T-helper 1 cell treated with Interleukin-12 subunit alpha and Interleukin-12 subunit beta and Interleukin-4 antibody, amounts not matched to agents 30 μg/mL and 1 μg/mL, for 36 hours (primary cell): ENCODE data around the gene HELQ.
"Not testable (repeated sequence)": the region's sequence is repeated elsewhere in the genome, so short reads cannot be mapped to it uniquely, and the experiment has no call there.

Experiments used
- H3K27ac Mint-ChIP-seq: one replicate; pipeline ENCODE4 v1.8.0; 2021; ENCODE audit warnings: mild to moderate bottlenecking, mixed read lengths
- H3K27me3 Mint-ChIP-seq: one replicate; pipeline ENCODE4 v1.8.0; 2021; ENCODE audit warnings: low read depth, mixed read lengths
- H3K36me3 Mint-ChIP-seq: one replicate; pipeline ENCODE4 v1.8.0; 2021; ENCODE audit warnings: low read depth, mixed read lengths
- H3K4me1 Mint-ChIP-seq: one replicate; pipeline ENCODE4 v1.8.0; 2021; ENCODE audit warnings: low read depth, mixed read lengths
- H3K4me3 Mint-ChIP-seq: one replicate; pipeline ENCODE4 v1.8.0; 2021; ENCODE audit warnings: mild to moderate bottlenecking, moderate library complexity, mixed read lengths
- H3K9me3 Mint-ChIP-seq: one replicate; pipeline ENCODE4 v1.8.0; 2021; ENCODE audit warnings: mixed read lengths

The HELQ gene

GRCh38 chr4:83455281-83456183 lies at the start of gene HELQ, which contains the start of gene MRPS18C:
HELQ (minus strand) TSS chr4:83455823; CDS start chr4:83455693, 130 bp downstream.
MRPS18C (plus strand) TSS chr4:83456058; CDS start chr4:83456078, 20 bp downstream.
- Mint-ChIP-seq H3K27me3 (no peaks in the 10 kb centered on the region), H3K9me3 (no peaks in the 10 kb centered on the region), H3K4me3 (peak within 1 kb of the TSS; percentile 98), H3K27ac (peak within 1 kb of the TSS; percentile 99), H3K36me3 (peaks cover 35% of the 10 kb centered on the region), H3K4me1 (peaks cover 30% of the 10 kb centered on the region)

GRCh38 chr4:83504996-83505395 lies 49.4 kb upstream of the HELQ start:
- Mint-ChIP-seq H3K27me3 (no peaks in the 10 kb centered on the region), H3K9me3 (no peaks in the 10 kb centered on the region), H3K4me3 (no peak overlapping the region), H3K4me1 (peaks cover 9% of the 10 kb centered on the region), H3K36me3 (peaks cover 2% of the 10 kb centered on the region), H3K27ac (no peak overlapping the region)

- Mint-ChIP-seq H3K4me1 (peaks cover 9% of the 10 kb centered on the region), H3K27me3 (no peaks in the 10 kb centered on the region), H3K4me3 (no peak overlapping the region), H3K27ac (peak overlapping the region; percentile 26), H3K36me3 (peaks cover 2% of the 10 kb centered on the region), H3K9me3 (no peaks in the 10 kb centered on the region)
Observed at GRCh38 chr4:83504503-83504902, 48.9 kb upstream of the HELQ start.

GRCh38 chr4:83503974-83504373 lies 48.4 kb upstream of the HELQ start:
- H3K9me3 Mint-ChIP-seq, result no peaks in the 10 kb centered on the region
- H3K4me3 Mint-ChIP-seq, result no peak overlapping the region
- H3K27me3 Mint-ChIP-seq, result no peaks in the 10 kb centered on the region
- H3K36me3 Mint-ChIP-seq, result peaks cover 2% of the 10 kb centered on the region
- H3K4me1 Mint-ChIP-seq, result peaks cover 9% of the 10 kb centered on the region
- H3K27ac Mint-ChIP-seq, result peak overlapping the region; percentile 12

- H3K27ac Mint-ChIP-seq, H3K4me3 Mint-ChIP-seq, H3K4me1 Mint-ChIP-seq, H3K27me3 Mint-ChIP-seq, H3K36me3 Mint-ChIP-seq, H3K9me3 Mint-ChIP-seq: not testable (repeated sequence)
Observed at GRCh38 chr4:83501671-83502070, 46.0 kb upstream of the HELQ start.

GRCh38 chr4:83498187-83498586 lies 42.6 kb upstream of the HELQ start:
- Mint-ChIP-seq H3K4me1 (no peaks in the 10 kb centered on the region), H3K27me3 (peaks cover 8% of the 10 kb centered on the region), H3K36me3 (no peaks in the 10 kb centered on the region), H3K4me3 (no peak overlapping the region), H3K27ac (no peak overlapping the region), H3K9me3 (no peaks in the 10 kb centered on the region)

- H3K4me3 Mint-ChIP-seq, H3K27me3 Mint-ChIP-seq, H3K4me1 Mint-ChIP-seq, H3K9me3 Mint-ChIP-seq, H3K27ac Mint-ChIP-seq, H3K36me3 Mint-ChIP-seq: not testable (repeated sequence)
Observed at GRCh38 chr4:83496085-83496917, 40.7 kb upstream of the HELQ start.

GRCh38 chr4:83490876-83491450 lies 35.3 kb upstream of the HELQ start:
- Mint-ChIP-seq H3K27ac (no peak overlapping the region), H3K4me3 (no peak overlapping the region), H3K4me1 (peaks cover 6% of the 10 kb centered on the region), H3K36me3 (no peaks in the 10 kb centered on the region), H3K9me3 (no peaks in the 10 kb centered on the region), H3K27me3 (no peaks in the 10 kb centered on the region)

- no peak overlapping the region for H3K27ac Mint-ChIP-seq
Observed at GRCh38 chr4:83489711-83490326, 34.2 kb upstream of the HELQ start.

GRCh38 chr4:83486457-83487129 lies 31.0 kb upstream of the HELQ start:
- Mint-ChIP-seq H3K27me3 (no peaks in the 10 kb centered on the region), H3K4me1 (peaks cover 16% of the 10 kb centered on the region), H3K27ac (peak overlapping the region; percentile 29), H3K4me3 (no peak overlapping the region), H3K36me3 (no peaks in the 10 kb centered on the region), H3K9me3 (no peaks in the 10 kb centered on the region)

More at GRCh38 chr4:83489711-83490326, 34.2 kb upstream of the HELQ start:
- Mint-ChIP-seq H3K27me3 (no peaks in the 10 kb centered on the region), H3K4me3 (no peak overlapping the region), H3K4me1 (peaks cover 8% of the 10 kb centered on the region), H3K9me3 (no peaks in the 10 kb centered on the region), H3K36me3 (no peaks in the 10 kb centered on the region)

GRCh38 chr4:83484500-83485461 lies 29.2 kb upstream of the HELQ start, which contains the start of gene ABRAXAS1:
ABRAXAS1 (minus strand) TSS chr4:83485100; CDS start chr4:83485072, 28 bp downstream.
- Mint-ChIP-seq H3K9me3 (no peaks in the 10 kb centered on the region), H3K27ac (peak within 1 kb of the TSS; percentile 99), H3K4me1 (peaks cover 13% of the 10 kb centered on the region), H3K36me3 (peaks cover under 1% of the 10 kb centered on the region), H3K27me3 (no peaks in the 10 kb centered on the region), H3K4me3 (peak within 1 kb of the TSS; percentile 99)

- no peaks in the 10 kb centered on the region for H3K27me3 Mint-ChIP-seq
- peaks cover 1% of the 10 kb centered on the region for H3K4me1 Mint-ChIP-seq
- H3K9me3 Mint-ChIP-seq, result no peaks in the 10 kb centered on the region
- no peak overlapping the region for H3K27ac Mint-ChIP-seq
- peaks cover 5% of the 10 kb centered on the region for H3K36me3 Mint-ChIP-seq
- H3K4me3 Mint-ChIP-seq, result no peak overlapping the region
Observed at GRCh38 chr4:83473966-83474365, 18.3 kb upstream of the HELQ start.

GRCh38 chr4:83473423-83473822 lies 17.8 kb upstream of the HELQ start:
- H3K4me1 Mint-ChIP-seq, result peaks cover 1% of the 10 kb centered on the region
- no peak overlapping the region for H3K27ac Mint-ChIP-seq
- no peaks in the 10 kb centered on the region for H3K27me3 Mint-ChIP-seq
- no peaks in the 10 kb centered on the region for H3K9me3 Mint-ChIP-seq
- no peak overlapping the region for H3K4me3 Mint-ChIP-seq
- H3K36me3 Mint-ChIP-seq, result peaks cover 8% of the 10 kb centered on the region
